ENCODE measurements around the gene JAK2. TPM values are rescaled to one million over a fixed set of nuclear protein-coding genes. Genes with fewer than 3 reads are reported as not detected.

The JAK2 gene
- total RNA-seq, 2 experiments from 2014 or later, result 4.4 to 11.4 TPM

DNA sequence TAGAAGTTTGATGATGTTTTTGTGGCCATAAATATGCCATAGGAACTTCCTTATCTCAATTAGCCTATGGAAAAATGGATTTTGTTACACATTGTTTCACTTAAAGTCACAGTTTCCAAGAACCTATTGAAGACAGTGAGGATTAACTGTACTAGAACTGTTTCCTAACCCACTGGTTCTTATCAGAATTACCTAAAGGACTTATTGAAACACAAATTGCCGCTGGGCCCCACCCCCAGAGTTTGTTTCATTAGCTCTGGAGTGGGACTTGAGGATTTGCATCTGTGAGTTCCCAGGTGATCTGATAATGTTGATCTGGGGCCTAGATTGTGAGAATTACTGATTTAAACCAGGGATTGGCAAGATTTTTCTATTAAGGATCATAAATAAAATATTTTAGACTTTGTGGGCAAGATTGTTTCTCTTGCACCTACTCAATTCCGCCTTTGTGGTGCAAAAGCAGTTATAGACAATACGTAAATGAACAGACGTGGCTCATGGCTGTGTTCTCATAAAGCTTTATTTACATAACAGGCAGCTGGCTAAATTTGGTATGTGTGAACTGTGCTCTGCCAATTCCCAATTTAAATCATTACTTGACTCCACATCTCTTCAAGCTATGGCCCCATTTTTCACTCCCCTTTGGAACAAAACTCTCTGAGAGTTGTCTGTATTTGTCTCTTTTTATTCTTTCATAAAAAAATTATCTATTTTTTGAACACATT, 9.3 kb downstream of the JAK2 start:
- ChIA-PET CTCF (ENCODE audit: unreplicated experiment) (no interaction called here), POLR2A (interaction anchor here (0.6 to 1.0 kb wide), 2 partner anchors 293 to 442 kb away, joined by 3 read pairs; no protein-coding TSS in a partner anchor)
- intact Hi-C loops (cut with micrococcal nuclease; ENCODE audit: unreplicated experiment), result no loop called here
- Histone ChIP-seq H4K20me1 (ENCODE audit: insufficient read depth, low read length) (no peaks in the 10 kb centered on the region), H2AFZ (ENCODE audit: low read length) (no peak overlapping the region), H3K4me3 (ENCODE audit: low read depth, low read length, poor library complexity, severe bottlenecking) (no peak overlapping the region), H3K4me1 (ENCODE audit: insufficient read depth, low read length, poor library complexity, severe bottlenecking) (no peaks in the 10 kb centered on the region), H3K9me3 (ENCODE audit: low read length) (0 out of 2 replicates have a peak, but pooled peaks cover 6% of the 10 kb centered on the region), H3K27ac (ENCODE audit: low read depth, low read length, poor library complexity, severe bottlenecking) (no peak overlapping the region), H3K4me2 (ENCODE audit: low read length) (no peak overlapping the region), H3K36me3 (ENCODE audit: insufficient read depth, low read length) (peaks cover 13% of the 10 kb centered on the region), H3K79me2 (ENCODE audit: insufficient read depth, low read depth, low read length) (no peaks in the 10 kb centered on the region), H3K9me2 (ENCODE audit: insufficient read depth, low read length) (no peaks in the 10 kb centered on the region)
- TF ChIP-seq CTCF (conservative IDR thresholded peaks at IDR 0.05; ENCODE audit: low read length) (no peak), EZH2phosphoT487 (IDR thresholded peaks at IDR 0.05; ENCODE audit: borderline replicate concordance, low read depth, low read length) (no peak)
- no peak for DNase-seq (ENCODE audit: low spot score)
- BruUV-seq (replicated peaks), result no TSS peak

DNA sequence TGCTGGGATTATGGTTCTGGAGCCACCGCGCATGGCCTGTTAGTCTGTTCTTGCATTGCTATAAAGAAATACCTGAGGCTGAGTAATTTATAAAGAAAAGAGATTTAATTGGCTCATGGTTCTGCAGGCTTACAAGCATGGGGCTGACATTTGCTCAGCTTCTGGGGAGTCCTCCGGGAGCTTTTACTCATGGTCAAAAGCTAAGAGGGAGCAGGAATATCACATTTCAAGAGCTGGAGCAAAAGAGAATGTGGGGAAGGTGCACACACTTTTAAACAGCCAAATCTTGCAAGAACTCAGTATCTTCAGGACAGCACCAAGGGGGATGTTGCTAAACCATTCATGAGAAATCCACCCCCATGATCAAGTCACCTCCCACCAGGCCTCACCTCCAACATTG, 12.1 kb downstream of the JAK2 start:
- Histone ChIP-seq H3K9me3 (ENCODE audit: low read length) (0 out of 2 replicates have a peak, but pooled peaks cover 6% of the 10 kb centered on the region), H3K4me1 (ENCODE audit: insufficient read depth, low read length, poor library complexity, severe bottlenecking) (no peaks in the 10 kb centered on the region), H3K36me3 (ENCODE audit: insufficient read depth, low read length) (peaks cover 9% of the 10 kb centered on the region), H4K20me1 (ENCODE audit: insufficient read depth, low read length) (no peaks in the 10 kb centered on the region), H3K4me3 (ENCODE audit: low read depth, low read length, poor library complexity, severe bottlenecking) (no peak overlapping the region), H3K79me2 (ENCODE audit: insufficient read depth, low read depth, low read length) (no peaks in the 10 kb centered on the region), H3K9me2 (ENCODE audit: insufficient read depth, low read length) (no peaks in the 10 kb centered on the region), H3K4me2 (ENCODE audit: low read length) (no peak overlapping the region), H3K27ac (ENCODE audit: low read depth, low read length, poor library complexity, severe bottlenecking) (no peak overlapping the region), H2AFZ (ENCODE audit: low read length) (no peak overlapping the region)
- TF ChIP-seq CTCF (conservative IDR thresholded peaks at IDR 0.05; ENCODE audit: low read length) (no peak), EZH2phosphoT487 (IDR thresholded peaks at IDR 0.05; ENCODE audit: borderline replicate concordance, low read depth, low read length) (no peak)
- DNase-seq (ENCODE audit: low spot score), result no peak
- POLR2A ChIA-PET, result no interaction called here
- no TSS peak for BruUV-seq (replicated peaks)
- CTCF ChIA-PET (ENCODE audit: unreplicated experiment), result no interaction called here
- intact Hi-C loops (cut with micrococcal nuclease; ENCODE audit: unreplicated experiment), result no loop called here

DNA sequence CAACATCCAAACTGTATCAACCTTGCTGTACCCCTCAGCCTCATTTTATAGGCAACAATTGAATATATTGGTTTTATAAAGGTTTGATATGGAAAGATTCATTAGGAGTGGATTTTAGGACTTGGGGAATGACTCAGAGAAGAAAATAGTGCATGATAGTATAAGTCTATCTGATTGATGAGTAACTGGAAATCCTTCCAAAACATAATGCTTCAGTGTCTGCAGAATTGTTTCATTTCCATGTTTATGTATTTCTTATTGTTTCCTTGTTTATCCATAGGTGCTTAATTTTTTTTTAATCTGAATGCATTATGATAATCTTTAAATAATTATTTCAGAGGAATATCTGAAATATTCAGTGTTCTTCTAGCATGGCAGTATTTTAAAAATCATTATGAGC, 12.6 kb downstream of the JAK2 start:
- no peak for DNase-seq (ENCODE audit: low spot score)
- TF ChIP-seq EZH2phosphoT487 (IDR thresholded peaks at IDR 0.05; ENCODE audit: borderline replicate concordance, low read depth, low read length) (no peak), CTCF (conservative IDR thresholded peaks at IDR 0.05; ENCODE audit: low read length) (no peak)
- Histone ChIP-seq H3K4me1 (ENCODE audit: insufficient read depth, low read length, poor library complexity, severe bottlenecking) (no peaks in the 10 kb centered on the region), H3K4me2 (ENCODE audit: low read length) (no peak overlapping the region), H3K9me3 (ENCODE audit: low read length) (0 out of 2 replicates have a peak, but pooled peaks cover 6% of the 10 kb centered on the region), H3K4me3 (ENCODE audit: low read depth, low read length, poor library complexity, severe bottlenecking) (no peak overlapping the region), H3K79me2 (ENCODE audit: insufficient read depth, low read depth, low read length) (no peaks in the 10 kb centered on the region), H3K27ac (ENCODE audit: low read depth, low read length, poor library complexity, severe bottlenecking) (no peak overlapping the region), H3K9me2 (ENCODE audit: insufficient read depth, low read length) (no peaks in the 10 kb centered on the region), H4K20me1 (ENCODE audit: insufficient read depth, low read length) (no peaks in the 10 kb centered on the region), H3K36me3 (ENCODE audit: insufficient read depth, low read length) (peaks cover 5% of the 10 kb centered on the region), H2AFZ (ENCODE audit: low read length) (no peak overlapping the region)
- BruUV-seq (replicated peaks), result no TSS peak
- ChIA-PET CTCF (ENCODE audit: unreplicated experiment) (no interaction called here), POLR2A (no interaction called here)
- intact Hi-C loops (cut with micrococcal nuclease; ENCODE audit: unreplicated experiment), result no loop called here
